ENCODE data around the gene CLN3. TPM values are rescaled to one million over a fixed set of nuclear protein-coding genes. Genes with fewer than 3 reads are reported as not detected.

The CLN3 gene
- total and polyA plus RNA-seq, 2 experiments from 2014 or later: 18.1 to 31.4 TPM

GRCh38 chr16:28532940-28533647, 41.2 kb upstream of the CLN3 start:
- DNase-seq (ENCODE audit: low spot score) (no peak), ATAC-seq (no peak)
- Mint-ChIP-seq H3K9me3 (no peaks in the 10 kb centered on the region), H3K4me1 (peaks cover 4% of the 10 kb centered on the region), H3K27me3 (ENCODE audit: insufficient read depth, low read depth, poor library complexity) (peaks cover 5% of the 10 kb centered on the region), H3K36me3 (ENCODE audit: low read depth) (no peaks in the 10 kb centered on the region), H3K27ac (no peak overlapping the region), H3K4me3 (no peak overlapping the region)
- Histone ChIP-seq H3K9me2 (ENCODE audit: insufficient read depth) (no peaks in the 10 kb centered on the region), H3K79me2 (replicated peaks; ENCODE audit: insufficient read depth) (no peaks in the 10 kb centered on the region), H4K20me1 (replicated peaks; ENCODE audit: insufficient read depth) (no peaks in the 10 kb centered on the region), H3K4me1 (ENCODE audit: insufficient read depth) (no peaks in the 10 kb centered on the region; the same call in 1 of the 2 replicates), H3K36me3 (ENCODE audit: insufficient read depth) (no peaks in the 10 kb centered on the region), H3K27ac (ENCODE audit: low read depth) (no peak overlapping the region), H3F3A (replicated peaks; ENCODE audit: low read depth) (no peaks in the 10 kb centered on the region), H3K4me3 (no peak overlapping the region), H2AFZ (no peak overlapping the region), H3K27me3 (ENCODE audit: insufficient read depth) (no peaks in the 10 kb centered on the region), H3K4me2 (no peak overlapping the region)
- no peak for TF ChIP-seq EZH2phosphoT487 (IDR thresholded peaks at IDR 0.05; ENCODE audit: unreplicated experiment)
- TF ChIP-seq NANOG (IDR thresholded peaks at IDR 0.05; ENCODE audit: borderline replicate concordance): no peak
- no peak for TF ChIP-seq CTCF (conservative IDR thresholded peaks at IDR 0.05; ENCODE audit: low read depth in 2 of 2)
- no peak for TF ChIP-seq STAT1 (IDR thresholded peaks at IDR 0.05; ENCODE audit: unreplicated experiment)
- TF ChIP-seq REST (IDR thresholded peaks at IDR 0.05; ENCODE audit: unreplicated experiment): no peak
- no peak for TF ChIP-seq ZNF331 (CRISPR knock-in tag; IDR thresholded peaks at IDR 0.05; ENCODE audit: low read depth)

GRCh38 chr16:28531777-28532744, 40.2 kb upstream of the CLN3 start:
- Mint-ChIP-seq H3K4me3 (peak overlapping the region; percentile 5; the same call in 1 of the 3 replicates), H3K27me3 (ENCODE audit: insufficient read depth, low read depth, poor library complexity) (peaks cover 5% of the 10 kb centered on the region), H3K9me3 (no peaks in the 10 kb centered on the region), H3K36me3 (ENCODE audit: low read depth) (no peaks in the 10 kb centered on the region), H3K27ac (0 out of 2 replicates have a peak overlapping the region, but pooled peaks have one; percentile 36), H3K4me1 (peaks cover 4% of the 10 kb centered on the region)
- Histone ChIP-seq H3K79me2 (replicated peaks; ENCODE audit: insufficient read depth) (no peaks in the 10 kb centered on the region), H3K4me2 (peak overlapping the region; percentile 62; the same call in 1 of the 2 replicates), H3K27me3 (ENCODE audit: insufficient read depth) (no peaks in the 10 kb centered on the region), H3K4me3 (no peak overlapping the region), H3F3A (replicated peaks; ENCODE audit: low read depth) (no peaks in the 10 kb centered on the region), H3K4me1 (ENCODE audit: insufficient read depth) (no peaks in the 10 kb centered on the region; the same call in 1 of the 2 replicates), H3K36me3 (ENCODE audit: insufficient read depth) (no peaks in the 10 kb centered on the region), H3K9me2 (ENCODE audit: insufficient read depth) (no peaks in the 10 kb centered on the region), H3K27ac (ENCODE audit: low read depth) (0 out of 2 replicates have a peak overlapping the region, but pooled peaks have one; percentile 32), H2AFZ (peak overlapping the region; percentile 96; the same call in 1 of the 2 replicates), H4K20me1 (replicated peaks; ENCODE audit: insufficient read depth) (no peaks in the 10 kb centered on the region)
- ATAC-seq: peak; percentile 100
- DNase-seq (ENCODE audit: low spot score): peak; percentile 78
- TF ChIP-seq ZNF331 (CRISPR knock-in tag; IDR thresholded peaks at IDR 0.05; ENCODE audit: low read depth) (no peak), EZH2 (IDR thresholded peaks at IDR 0.05; ENCODE audit: low read depth, unreplicated experiment) (no peak), JUNB (IDR thresholded peaks at IDR 0.05; ENCODE audit: unreplicated experiment) (no peak), ETS1 (IDR thresholded peaks at IDR 0.05) (no peak), ZNF114 (CRISPR knock-in tag; IDR thresholded peaks at IDR 0.05) (no peak), STAT1 (IDR thresholded peaks at IDR 0.05; ENCODE audit: unreplicated experiment) (no peak), CREB1 (CRISPR knock-in tag; IDR thresholded peaks at IDR 0.05; ENCODE audit: low read depth) (no peak), CTCF (conservative IDR thresholded peaks at IDR 0.05; ENCODE audit: low read depth in 2 of 2) (no peak)

Data from GM23338 (cell line).